Osteoblast (primary cell): ENCODE results near the gene SCML1. TPM values are rescaled to one million over a fixed set of nuclear protein-coding genes. Genes with fewer than 3 reads are reported as not detected.
A peak's percentile ranks its signal among the peaks of the same experiment; 100 is the strongest.

Experiments used
- DNase-seq: peaks from one replicate; pipeline ENCODE4 v3.0.0; 2011; ENCODE audit warnings: low spot score, mixed read lengths; ENCODE audit not compliant: insufficient read length; ENCODE audit errors: missing footprints
- H2AFZ ChIP-seq: 2 replicates; pipeline ENCODE4 v1.6.0; 2011; ENCODE audit warnings: mild to moderate bottlenecking, low read length
- H3K27ac ChIP-seq: 2 replicates; pipeline ENCODE4 v1.5.1; 2011; ENCODE audit warnings: mild to moderate bottlenecking, low read depth, low read length, moderate library complexity
- H3K27me3 ChIP-seq: 2 replicates; pipeline ENCODE4 v1.6.0; 2012; ENCODE audit warnings: mild to moderate bottlenecking, control low read depth, inconsistent platforms, low read length, moderate library complexity; ENCODE audit not compliant: insufficient read depth
- H3K36me3 ChIP-seq: 2 replicates; pipeline ENCODE4 v1.5.1; 2011; ENCODE audit warnings: mild to moderate bottlenecking, low read length, control low read depth, moderate library complexity; ENCODE audit not compliant: insufficient read depth
- H3K4me1 ChIP-seq: 2 replicates; pipeline ENCODE4 v1.5.1; 2011; ENCODE audit warnings: mild to moderate bottlenecking, low read length, control low read depth, moderate library complexity; ENCODE audit not compliant: insufficient read depth
- H3K4me2 ChIP-seq: 2 replicates; pipeline ENCODE4 v1.6.0; 2011; ENCODE audit warnings: mild to moderate bottlenecking, low read length; ENCODE audit not compliant: insufficient read depth
- H3K4me3 ChIP-seq: fragments of 200-600 bp; sonication (generic); 3 replicates; pipeline ENCODE4 v1.5.1; 2012; ENCODE audit warnings: mild to moderate bottlenecking, low read length, inconsistent platforms; ENCODE audit not compliant: insufficient read depth
- H3K79me2 ChIP-seq: 2 replicates; pipeline ENCODE4 v1.6.0; 2012; ENCODE audit warnings: mild to moderate bottlenecking, low read length, control low read depth, inconsistent platforms; ENCODE audit not compliant: insufficient read depth
- H3K9me3 ChIP-seq: 2 replicates; pipeline ENCODE4 v1.5.1; 2011; ENCODE audit warnings: low read depth, low read length, control low read depth
- H4K20me1 ChIP-seq: 2 replicates; pipeline ENCODE4 v1.6.0; 2012; ENCODE audit warnings: mild to moderate bottlenecking, low read length, control low read depth; ENCODE audit not compliant: insufficient read depth
- total RNA-seq: library from RNA; depleted of rRNA; stranded (reverse); fragments of >200 nt; gene quantifications from 2 replicates; pipeline ENCODE4 v1.2.3, GENCODE V29; 2012
- TF ChIP-seq, protein P1 (sequence below): IDR thresholded peaks from 2 replicates; pipeline ENCODE4 v1.5.1; 2011; ENCODE audit warnings: mild to moderate bottlenecking, low read depth, low read length, moderate library complexity; ENCODE audit errors: extremely low read depth

Gene SCML1
- total RNA-seq, 1 donor: 12.3 TPM

DNA sequence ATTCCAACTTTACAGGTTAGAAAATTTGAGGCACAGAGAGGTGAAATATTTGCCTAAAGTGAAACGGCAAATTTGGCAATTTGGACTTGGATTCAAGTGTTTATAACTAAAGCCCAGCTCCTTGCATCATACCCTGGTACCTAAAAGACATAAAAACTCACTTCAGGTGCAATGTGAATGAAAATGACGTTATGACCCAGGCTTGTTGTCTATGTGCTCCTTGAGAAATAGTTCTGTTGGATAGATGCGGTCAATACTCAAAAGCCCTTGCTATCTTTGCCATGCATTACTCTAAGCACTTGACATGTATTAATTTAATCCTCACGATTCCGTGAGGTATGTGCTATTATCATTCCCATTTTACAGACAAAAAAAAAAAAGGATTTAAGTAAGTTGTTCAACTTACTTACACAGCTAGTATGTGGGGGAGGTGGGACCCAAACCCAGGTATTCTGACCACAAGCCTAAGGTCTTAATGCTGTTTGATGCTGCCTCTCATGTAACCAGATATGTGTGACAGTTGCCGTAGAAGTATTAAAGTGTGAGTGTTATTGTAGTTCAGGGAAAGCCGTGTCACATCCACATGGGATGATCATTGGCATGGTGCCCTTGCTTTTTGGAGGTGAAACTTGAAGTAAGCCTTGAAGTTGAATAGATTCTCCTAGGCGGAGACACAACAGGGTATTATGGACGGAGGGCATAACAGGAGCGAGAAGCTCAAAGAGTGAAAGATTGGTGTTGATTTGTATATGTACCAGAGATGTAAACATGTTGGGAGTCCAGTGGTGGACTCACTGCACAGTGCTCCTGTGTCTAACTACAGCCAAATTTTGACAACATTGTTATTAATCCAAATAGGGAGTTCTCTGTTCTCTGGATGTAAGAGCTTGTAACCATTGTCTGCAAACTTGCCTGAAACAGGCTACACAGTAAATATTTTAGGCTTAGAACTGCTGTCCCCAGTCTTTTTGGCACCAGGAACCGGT lies 3.1 kb downstream of the SCML1 start:
- H3K4me2 ChIP-seq: no peak overlapping the region
- no peaks in the 10 kb centered on the region for H3K36me3 ChIP-seq
- TF ChIP-seq, protein P1, sequence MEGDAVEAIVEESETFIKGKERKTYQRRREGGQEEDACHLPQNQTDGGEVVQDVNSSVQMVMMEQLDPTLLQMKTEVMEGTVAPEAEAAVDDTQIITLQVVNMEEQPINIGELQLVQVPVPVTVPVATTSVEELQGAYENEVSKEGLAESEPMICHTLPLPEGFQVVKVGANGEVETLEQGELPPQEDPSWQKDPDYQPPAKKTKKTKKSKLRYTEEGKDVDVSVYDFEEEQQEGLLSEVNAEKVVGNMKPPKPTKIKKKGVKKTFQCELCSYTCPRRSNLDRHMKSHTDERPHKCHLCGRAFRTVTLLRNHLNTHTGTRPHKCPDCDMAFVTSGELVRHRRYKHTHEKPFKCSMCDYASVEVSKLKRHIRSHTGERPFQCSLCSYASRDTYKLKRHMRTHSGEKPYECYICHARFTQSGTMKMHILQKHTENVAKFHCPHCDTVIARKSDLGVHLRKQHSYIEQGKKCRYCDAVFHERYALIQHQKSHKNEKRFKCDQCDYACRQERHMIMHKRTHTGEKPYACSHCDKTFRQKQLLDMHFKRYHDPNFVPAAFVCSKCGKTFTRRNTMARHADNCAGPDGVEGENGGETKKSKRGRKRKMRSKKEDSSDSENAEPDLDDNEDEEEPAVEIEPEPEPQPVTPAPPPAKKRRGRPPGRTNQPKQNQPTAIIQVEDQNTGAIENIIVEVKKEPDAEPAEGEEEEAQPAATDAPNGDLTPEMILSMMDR: no peak
- H3K4me1 ChIP-seq: peaks cover 4% of the 10 kb centered on the region
- H3K9me3 ChIP-seq: no peaks in the 10 kb centered on the region
- H3K4me3 ChIP-seq: no peak overlapping the region
- H3K27ac ChIP-seq: no peak overlapping the region
- H4K20me1 ChIP-seq: no peaks in the 10 kb centered on the region
- H2AFZ ChIP-seq: no peak overlapping the region
- H3K79me2 ChIP-seq: peaks cover 56% of the 10 kb centered on the region
- DNase-seq: no peak
- no peaks in the 10 kb centered on the region for H3K27me3 ChIP-seq

DNA sequence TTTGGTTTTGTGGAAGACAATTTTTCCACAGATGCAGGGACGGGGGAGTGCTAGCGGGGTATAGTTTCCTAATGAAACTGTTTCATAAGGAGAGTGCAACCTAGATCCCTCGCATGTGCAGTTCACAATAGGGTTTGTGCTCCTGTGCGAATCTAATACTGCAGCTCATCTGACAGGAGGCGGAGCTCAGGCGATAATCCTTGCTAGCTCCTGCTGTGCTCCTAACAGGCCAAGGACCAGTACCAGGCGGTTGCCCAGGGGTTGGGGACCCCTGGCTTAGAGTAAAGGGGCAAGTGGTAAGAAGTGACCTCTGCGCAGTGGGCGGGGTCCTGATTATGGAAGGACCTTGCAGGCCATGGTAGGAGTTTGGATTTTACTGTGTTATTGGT lies 3.8 kb downstream of the SCML1 start:
- no peak overlapping the region for H3K4me3 ChIP-seq

DNA sequence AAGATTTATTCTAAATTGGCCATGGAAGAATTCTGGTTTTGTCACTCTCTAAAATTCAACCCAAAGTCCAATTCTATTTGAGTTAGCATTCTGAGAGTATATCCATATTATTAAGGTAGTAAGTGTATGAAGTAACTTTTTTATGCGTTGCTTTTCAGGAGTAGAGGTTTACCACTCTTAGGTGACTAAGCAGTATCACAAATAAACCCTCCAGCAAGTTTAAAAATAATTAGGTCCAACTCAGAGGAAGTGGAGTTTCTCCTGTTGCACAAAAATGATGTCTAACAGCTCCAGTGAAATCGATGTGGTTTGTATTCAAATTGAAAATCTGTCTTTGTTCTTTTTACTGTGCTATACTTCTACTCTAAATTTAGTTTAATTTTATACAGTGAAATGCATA lies 6.6 kb downstream of the SCML1 start:
- no peaks in the 10 kb centered on the region for H3K9me3 ChIP-seq
- H3K79me2 ChIP-seq: peaks cover 51% of the 10 kb centered on the region
- TF ChIP-seq, protein P1: no peak
- no peak for DNase-seq
- no peak overlapping the region for H2AFZ ChIP-seq
- H3K36me3 ChIP-seq: no peaks in the 10 kb centered on the region
- no peaks in the 10 kb centered on the region for H3K4me1 ChIP-seq
- H3K27ac ChIP-seq: no peak overlapping the region
- no peak overlapping the region for H3K4me3 ChIP-seq
- no peaks in the 10 kb centered on the region for H4K20me1 ChIP-seq
- no peaks in the 10 kb centered on the region for H3K27me3 ChIP-seq
- H3K4me2 ChIP-seq: no peak overlapping the region

More for the DNA sequence above, 3.8 kb downstream of the SCML1 start:
- Histone ChIP-seq H3K27ac (no peak overlapping the region), H2AFZ (no peak overlapping the region), H3K9me3 (no peaks in the 10 kb centered on the region), H3K27me3 (no peaks in the 10 kb centered on the region), H3K4me2 (no peak overlapping the region), H3K79me2 (peaks cover 56% of the 10 kb centered on the region), H3K4me1 (peaks cover 4% of the 10 kb centered on the region), H4K20me1 (no peaks in the 10 kb centered on the region), H3K36me3 (no peaks in the 10 kb centered on the region)
- TF ChIP-seq, protein P1: no peak
- DNase-seq: no peak

DNA sequence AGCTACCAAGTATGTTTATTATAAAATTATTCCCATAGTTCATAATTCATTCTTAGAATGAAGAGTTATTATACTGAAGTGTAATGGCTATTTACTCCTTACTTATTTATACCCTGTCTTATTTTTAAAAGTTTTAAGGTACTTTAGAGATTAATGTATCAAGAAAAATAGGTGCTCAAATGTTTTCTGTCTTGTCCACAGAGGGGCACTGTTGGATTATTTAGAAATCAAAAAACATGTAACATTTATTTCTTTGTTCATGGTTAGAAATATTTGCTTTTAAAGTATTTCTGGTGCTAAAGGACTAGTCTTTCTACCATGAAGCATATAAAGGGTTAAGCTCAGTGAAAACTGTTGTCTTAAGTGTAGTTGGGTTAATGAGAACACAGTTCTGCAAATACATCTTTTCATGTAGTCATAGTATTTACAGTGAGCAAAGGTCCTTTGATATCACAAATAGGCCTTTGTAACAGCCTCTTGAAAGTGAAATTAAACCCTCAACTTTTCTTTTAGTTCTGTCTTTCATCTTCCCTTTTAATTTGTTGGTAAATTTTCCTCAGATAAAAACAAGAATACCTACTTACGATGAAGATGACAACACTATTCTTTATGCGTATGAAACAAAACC lies 7.7 kb downstream of the SCML1 start:
- H3K27me3 ChIP-seq: no peaks in the 10 kb centered on the region
- no peak overlapping the region for H3K4me2 ChIP-seq
- peaks cover 43% of the 10 kb centered on the region for H3K79me2 ChIP-seq
- H3K4me1 ChIP-seq: no peaks in the 10 kb centered on the region
- H2AFZ ChIP-seq: no peak overlapping the region
- H3K9me3 ChIP-seq: no peaks in the 10 kb centered on the region
- H3K36me3 ChIP-seq: no peaks in the 10 kb centered on the region
- H4K20me1 ChIP-seq: no peaks in the 10 kb centered on the region
- TF ChIP-seq, protein P1: peak; percentile 38
- DNase-seq: no peak
- no peak overlapping the region for H3K4me3 ChIP-seq
- H3K27ac ChIP-seq: no peak overlapping the region
